ENCODE results near the gene KATNBL1.

KATNBL1 gene

GRCh38 chr15:34209421-34210282, at the start of gene KATNBL1:
TSS of gene KATNBL1 (minus strand) at chr15:34210096. CDS start at chr15:34163676, 46,420 bp downstream.
- peak; percentile 79 for DNase-seq (ENCODE audit: low read depth)

DNA sequence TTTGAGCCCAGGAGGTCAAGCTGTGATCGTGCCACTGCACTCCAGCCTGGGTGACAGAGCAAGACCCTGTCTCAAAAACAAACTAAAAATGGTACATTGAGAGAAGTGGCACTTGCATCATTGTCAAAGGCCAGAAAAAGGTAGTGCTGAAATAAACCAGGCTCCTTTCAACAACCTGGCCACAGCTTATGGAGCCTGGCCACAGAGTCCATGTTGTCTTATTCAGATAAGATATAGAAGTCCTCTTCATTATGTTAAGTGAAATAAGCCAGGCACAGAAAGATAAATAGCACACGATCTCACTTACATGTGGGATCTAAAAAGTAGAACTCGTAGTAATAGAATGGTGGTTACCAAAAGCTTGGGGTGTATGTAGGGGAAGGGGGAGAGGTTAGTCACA, 49.7 kb upstream of the KATNBL1 start:
- DNase-seq (ENCODE audit: low read depth), result no peak

DNA sequence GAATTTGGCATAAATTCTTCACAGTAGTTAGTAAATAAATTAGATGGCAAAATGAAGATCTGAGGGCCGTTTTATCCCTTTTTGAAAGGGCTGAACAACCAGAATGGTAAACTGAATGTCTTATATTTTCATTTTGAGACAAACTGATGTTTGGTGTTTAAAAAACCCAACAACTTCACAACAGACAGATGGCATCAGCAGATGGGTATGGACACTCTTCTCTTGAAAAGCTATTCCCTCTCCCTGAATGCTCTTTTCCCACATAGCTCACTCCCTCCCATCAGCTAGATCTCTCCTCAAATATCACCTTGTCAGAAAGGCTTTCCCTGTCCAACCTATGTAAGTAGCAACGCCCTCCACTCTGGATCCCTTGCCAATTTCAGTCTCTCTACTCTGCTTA, 48.3 kb upstream of the KATNBL1 start:
- DNase-seq (ENCODE audit: low read depth), result no peak

DNA sequence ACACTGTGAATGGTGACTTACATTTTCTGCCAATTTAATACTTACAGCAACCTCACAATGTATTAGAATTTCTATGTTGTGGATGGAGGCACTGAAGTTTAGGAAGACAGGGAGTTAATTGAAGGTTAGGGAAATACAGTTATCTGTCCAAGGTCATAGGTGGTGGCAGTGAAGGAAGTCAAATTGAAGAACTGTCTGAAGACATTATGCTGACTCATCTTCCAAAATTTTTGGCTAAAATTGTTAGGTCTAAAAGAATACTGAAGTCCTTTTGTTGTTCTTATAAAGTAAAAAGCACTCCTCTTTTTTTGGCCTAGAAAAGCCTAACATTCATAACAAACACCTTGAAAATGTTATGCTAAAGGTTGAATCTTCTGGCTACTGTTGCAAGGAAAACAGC, 42.6 kb upstream of the KATNBL1 start:
- DNase-seq (ENCODE audit: low read depth), result no peak

DNA sequence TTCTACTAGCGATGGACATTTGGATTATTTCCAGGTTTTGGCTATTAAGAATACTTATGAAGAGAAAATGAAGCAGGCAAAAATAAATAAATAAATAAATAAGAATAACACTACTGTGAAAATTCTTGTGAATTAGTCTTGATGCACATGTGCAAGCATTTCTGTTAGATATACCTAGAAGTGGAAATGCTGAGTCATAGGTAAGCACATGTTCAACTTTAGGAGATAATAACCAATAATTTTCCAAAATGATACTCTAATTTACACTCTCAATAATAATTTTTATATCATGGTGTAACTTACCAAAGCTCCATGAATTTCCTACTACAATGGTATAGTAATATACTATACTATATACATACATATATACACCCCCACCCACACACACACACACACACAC, 38.3 kb upstream of the KATNBL1 start:
- no peak for DNase-seq (ENCODE audit: low read depth)

GRCh38 chr15:34246276-34246976, 36.5 kb upstream of the KATNBL1 start:
- no peak for DNase-seq (ENCODE audit: low read depth)

DNA sequence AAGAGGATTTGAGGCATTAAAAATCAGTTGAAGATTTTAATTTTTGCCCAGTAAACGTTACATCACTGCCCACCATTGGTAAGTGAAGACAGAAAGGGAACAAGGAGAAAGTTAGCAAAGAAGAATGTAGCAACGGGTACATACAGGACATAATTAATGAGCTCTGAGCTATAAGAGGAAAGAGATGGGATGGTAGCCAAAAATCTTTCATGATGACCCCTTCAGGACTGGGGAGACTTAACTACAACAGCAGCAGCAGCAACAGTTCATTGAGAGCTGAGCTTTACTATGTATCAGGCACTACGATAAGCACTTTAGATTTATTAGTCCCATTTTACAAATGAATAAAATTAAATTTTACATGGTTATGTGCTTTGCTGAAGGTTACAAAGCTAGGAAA, 33.3 kb upstream of the KATNBL1 start:
- DNase-seq (ENCODE audit: low read depth), result no peak

- no peak for DNase-seq (ENCODE audit: low read depth)
These were observed 32.4 kb upstream of the KATNBL1 start for GRCh38 chr15:34242331-34242710.

- DNase-seq (ENCODE audit: low read depth), result no peak
These were observed 31.8 kb upstream of the KATNBL1 start for GRCh38 chr15:34241376-34242330.

DNA sequence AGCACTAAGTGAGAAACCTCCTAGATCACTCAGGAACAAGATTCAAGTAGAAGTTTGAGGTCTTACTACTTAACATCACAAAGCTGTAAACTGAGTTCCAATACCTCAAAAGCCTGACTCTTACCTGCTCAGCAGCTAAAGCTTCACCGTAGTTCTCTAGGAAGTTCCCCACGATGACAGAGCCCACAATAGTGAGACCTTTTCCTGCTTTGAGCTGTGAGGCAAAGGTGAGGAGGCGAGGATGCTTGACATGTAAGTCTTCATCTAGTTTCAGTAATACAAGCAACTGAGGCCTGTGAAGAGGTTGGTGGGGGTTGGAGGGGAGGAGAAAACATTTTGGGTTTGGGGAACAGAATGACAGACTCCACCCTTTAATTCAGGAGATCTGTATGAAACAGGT, 30.6 kb upstream of the KATNBL1 start:
- no peak for DNase-seq (ENCODE audit: low read depth)

DNA sequence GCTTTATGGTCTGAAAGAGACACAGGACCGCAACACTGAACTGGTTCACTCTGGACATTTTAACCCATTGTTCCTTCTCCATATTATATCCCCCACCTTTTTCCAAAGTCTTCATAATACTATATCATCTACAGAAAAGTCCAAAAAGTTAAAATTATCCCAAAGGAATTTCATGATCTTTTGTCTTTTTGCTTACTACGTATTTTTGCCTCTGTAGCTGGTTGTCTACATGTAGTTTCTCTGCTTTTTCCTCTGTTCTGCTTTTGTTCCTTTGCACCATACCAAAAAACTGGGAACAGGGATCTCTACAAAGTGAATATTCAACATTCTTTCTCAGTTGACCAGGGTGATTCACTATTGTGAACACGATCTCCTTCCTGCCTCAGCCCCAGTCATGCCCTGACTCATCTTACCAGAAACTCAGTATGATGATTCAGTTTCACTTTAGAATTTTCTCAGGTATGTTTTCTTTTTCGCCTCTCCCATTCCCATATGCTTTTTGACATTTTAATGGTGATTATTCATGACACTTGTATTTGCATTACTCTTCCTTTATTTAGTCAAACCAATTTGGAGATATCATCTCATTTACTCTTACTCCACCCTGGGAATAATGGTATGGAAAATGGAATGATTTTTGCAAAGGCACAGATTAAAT, 29.4 kb upstream of the KATNBL1 start:
- DNase-seq (ENCODE audit: low read depth), result peak; percentile 87

- no peak for DNase-seq (ENCODE audit: low read depth)
These were observed 23.7 kb upstream of the KATNBL1 start for GRCh38 chr15:34233614-34234013.

- DNase-seq (ENCODE audit: low read depth), result no peak
These were observed 14.2 kb upstream of the KATNBL1 start for GRCh38 chr15:34223904-34224596.

DNA sequence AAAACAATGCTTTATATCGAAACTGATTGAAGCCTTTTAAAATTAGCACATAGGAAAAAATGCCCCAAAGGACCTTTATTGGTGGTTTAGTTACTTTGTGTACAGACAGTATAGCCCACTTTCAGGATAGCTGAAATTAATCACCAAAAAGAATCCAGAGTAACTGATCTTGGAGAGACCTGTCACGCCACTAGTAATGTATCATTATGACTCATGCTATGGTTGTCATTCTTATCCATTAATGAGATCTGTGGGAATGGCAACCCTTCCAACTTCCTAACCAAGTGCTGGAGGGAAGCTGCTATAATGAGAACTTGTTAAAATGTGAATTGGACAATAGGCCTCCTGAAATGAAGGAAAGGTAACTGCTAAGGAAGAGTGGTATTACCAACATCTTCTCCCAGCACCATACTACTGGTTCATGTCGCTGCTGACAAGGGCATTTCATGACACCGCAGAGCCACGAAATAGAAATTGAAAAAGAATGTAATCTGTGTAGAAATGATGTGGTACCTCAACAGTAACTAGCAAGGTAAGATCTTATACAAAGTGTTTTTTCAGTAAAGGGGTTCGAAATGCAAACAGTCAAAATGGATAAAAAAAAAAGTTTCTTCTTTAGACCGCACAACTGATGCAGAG, 7.8 kb upstream of the KATNBL1 start:
- DNase-seq (ENCODE audit: low read depth), result no peak

- no peak for DNase-seq (ENCODE audit: low read depth)
These were observed 6.8 kb upstream of the KATNBL1 start for GRCh38 chr15:34216527-34217270.

- no peak for DNase-seq (ENCODE audit: low read depth)
These were observed 4.2 kb upstream of the KATNBL1 start for GRCh38 chr15:34214135-34214534.

DNA sequence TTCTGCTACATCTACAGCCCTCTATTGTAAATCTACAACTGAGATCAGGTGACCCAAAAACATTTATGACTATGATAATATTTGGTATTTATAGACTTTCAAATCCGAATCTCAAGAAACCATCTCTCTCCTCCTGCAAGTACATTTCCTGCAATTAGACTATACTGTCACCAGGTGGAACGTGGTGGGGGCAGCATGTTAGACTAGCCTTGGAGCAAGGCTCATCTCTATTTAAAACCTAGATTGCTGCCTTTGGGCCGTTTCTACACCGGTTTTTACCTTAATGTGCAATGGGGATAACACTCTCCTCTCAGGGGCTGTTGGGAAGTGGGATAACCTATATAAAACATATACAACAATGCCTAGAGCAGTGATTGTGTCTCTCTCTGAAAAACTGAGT, 3.8 kb upstream of the KATNBL1 start:
- DNase-seq (ENCODE audit: low read depth), result no peak

DNA sequence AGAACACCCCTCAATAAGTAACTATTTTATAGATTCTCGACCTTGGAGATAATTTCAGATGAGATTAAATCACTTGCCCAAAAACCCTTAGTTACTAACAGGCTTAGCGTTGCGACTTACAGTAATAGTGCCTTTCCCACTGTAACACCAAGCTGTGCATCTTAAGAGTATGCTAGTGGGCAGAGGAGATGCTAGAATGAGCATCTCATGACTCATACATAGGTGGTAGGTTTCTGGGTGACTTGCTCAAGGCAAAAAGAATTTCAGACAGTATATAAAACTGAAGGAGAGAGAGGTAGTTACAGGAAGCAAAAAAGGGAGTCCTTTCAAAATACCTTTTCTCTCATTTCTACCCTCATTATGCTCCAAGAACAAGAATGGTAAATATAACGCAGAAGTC, 3.9 kb downstream of the KATNBL1 start:
- no peak for DNase-seq (ENCODE audit: low read depth)

GRCh38 chr15:34203936-34204335, 6.0 kb downstream of the KATNBL1 start:
- DNase-seq (ENCODE audit: low read depth), result no peak

DNA sequence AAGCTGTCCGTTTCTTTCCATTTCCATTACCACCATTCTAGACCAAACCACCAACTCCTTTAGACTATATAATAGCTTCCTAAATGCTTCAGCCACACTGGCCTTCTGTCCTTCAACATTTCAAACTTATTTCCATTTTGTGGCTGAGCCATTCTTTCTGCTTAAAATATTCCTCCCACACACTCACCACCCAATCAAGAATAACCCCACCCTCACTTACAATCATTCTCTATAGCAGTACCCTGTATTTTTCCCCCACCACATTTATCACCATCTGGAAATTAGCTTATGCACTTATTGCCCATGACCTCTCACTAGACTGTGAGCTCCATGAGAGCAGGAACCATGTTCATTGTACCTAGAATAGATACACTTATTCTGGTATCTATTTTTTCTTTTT, 6.6 kb downstream of the KATNBL1 start:
- DNase-seq (ENCODE audit: low read depth), result no peak

All from HS-27A (cell line).